GM10847 (cell line): ENCODE data around the gene APEH.

Source experiments
- POLR2A ChIP-seq: IDR thresholded peaks from 2 replicates; pipeline ENCODE4 v1.6.1; 2011; ENCODE audit not compliant: insufficient read length; ENCODE audit errors: extremely low read depth

Gene APEH

GRCh38 chr3:49702672-49703071, 28.5 kb downstream of the APEH start:
- TF ChIP-seq POLR2A: no peak

GRCh38 chr3:49703443-49703927, 29.3 kb downstream of the APEH start:
- no peak for TF ChIP-seq POLR2A

- TF ChIP-seq POLR2A: no peak
Measured at GRCh38 chr3:49703956-49704355, 29.8 kb downstream of the APEH start.

- no peak for TF ChIP-seq POLR2A
Measured at GRCh38 chr3:49704629-49705028, 30.5 kb downstream of the APEH start.

- TF ChIP-seq POLR2A: no peak
Measured at GRCh38 chr3:49705390-49705960, 31.3 kb downstream of the APEH start.

GRCh38 chr3:49706456-49707112, 32.4 kb downstream of the APEH start:
- TF ChIP-seq POLR2A: no peak

- TF ChIP-seq POLR2A: no peak
Measured at GRCh38 chr3:49707113-49707480, 32.9 kb downstream of the APEH start.

GRCh38 chr3:49709852-49710251, 35.7 kb downstream of the APEH start:
- TF ChIP-seq POLR2A: no peak

- no peak for TF ChIP-seq POLR2A
Measured at GRCh38 chr3:49711489-49711888, 37.3 kb downstream of the APEH start.

GRCh38 chr3:49712166-49712565, 38.0 kb downstream of the APEH start:
- no peak for TF ChIP-seq POLR2A

- TF ChIP-seq POLR2A: no peak
Measured at GRCh38 chr3:49712631-49713317, 38.6 kb downstream of the APEH start.

GRCh38 chr3:49713336-49714105, 39.4 kb downstream of the APEH start:
- TF ChIP-seq POLR2A: no peak

GRCh38 chr3:49714728-49715550, 40.8 kb downstream of the APEH start:
- no peak for TF ChIP-seq POLR2A

- TF ChIP-seq POLR2A: no peak
Measured at GRCh38 chr3:49715611-49716121, 41.5 kb downstream of the APEH start.

- TF ChIP-seq POLR2A: no peak
Measured at GRCh38 chr3:49716169-49716568, 42.0 kb downstream of the APEH start.
